HEK293 (cell line): ENCODE measurements around the gene PPM1F.

Experiments used
- CTCF ChIA-PET: fragments of 350-600 bp; formaldehyde crosslinking; extraction: SDS; loops from one replicate; lab custom pipeline; 2021; ENCODE audit warnings: antibody characterized with exemption; lab: Yijun Ruan, JAX
- POLR2A ChIA-PET: fragments of 300-600 bp; formaldehyde crosslinking; extraction: SDS; loops from one replicate; lab custom pipeline; 2020; ENCODE audit warnings: antibody characterized with exemption, inconsistent platforms; lab: Yijun Ruan, JAX
- H3K27ac ChIP-seq: fragments of 200-500 bp; sonication (Bioruptor generic); 2 replicates; pipeline ENCODE4 v1.5.1; 2014; ENCODE audit warnings: low read depth, low read length, control low read depth, inconsistent platforms; ENCODE audit errors: extremely low read depth
- H3K36me3 ChIP-seq, 2 experiments: fragments of 200-500 bp in 1 of 2; sonication (Bioruptor generic) in 1 of 2; 1 replicate in 1 of 2; 2 replicates in 1 of 2; pipeline ENCODE4 v1.5.1; 2014 to 2017; ENCODE audit warnings: inconsistent platforms in 2 of 2, low read length in 2 of 2; ENCODE audit not compliant: control insufficient read depth in 2 of 2, insufficient read depth in 1 of 2
- H3K4me1 ChIP-seq: fragments of 200-500 bp; sonication (Bioruptor generic); 2 replicates; pipeline ENCODE4 v1.5.1; 2014; ENCODE audit warnings: mild to moderate bottlenecking, low read length, inconsistent platforms; ENCODE audit not compliant: control insufficient read depth, insufficient read depth
- H3K4me3 ChIP-seq: 2 replicates; pipeline ENCODE4 v1.5.1; 2011; ENCODE audit warnings: low read depth, mild to moderate bottlenecking, control low read depth, low read length, moderate library complexity
- H3K9me3 ChIP-seq: fragments of 200-500 bp; sonication (Bioruptor generic); 2 replicates; pipeline ENCODE4 v1.5.1; 2014; ENCODE audit warnings: low read depth, low read length, inconsistent platforms; ENCODE audit not compliant: control insufficient read depth, insufficient read depth
- BCL6B ChIP-seq: fragments of 450-650 bp; formaldehyde crosslinking; IDR thresholded peaks from 2 replicates; pipeline ENCODE4 v1.5.1; 2017; ENCODE audit warnings: missing biosample characterization, missing genetic modification characterization
- HOXA7 ChIP-seq: sonication (generic); formaldehyde crosslinking; IDR thresholded peaks from 2 replicates; pipeline ENCODE4 v1.8.1; 2022; ENCODE audit warnings: missing genetic modification reagents, borderline replicate concordance
- KLF10 ChIP-seq: fragments of 450-650 bp; IDR thresholded peaks from 2 replicates; pipeline ENCODE4 v1.5.1; 2018; ENCODE audit warnings: missing biosample characterization, mild to moderate bottlenecking, missing genetic modification characterization
- KLF8 ChIP-seq: fragments of 450-650 bp; formaldehyde crosslinking; IDR thresholded peaks from 2 replicates; pipeline ENCODE4 v1.5.1; 2016; ENCODE audit warnings: missing biosample characterization, missing genetic modification characterization
- MEIS1 ChIP-seq: sonication (generic); formaldehyde crosslinking; IDR thresholded peaks from 2 replicates; pipeline ENCODE4 v1.8.1; 2022; ENCODE audit warnings: missing genetic modification reagents, mild to moderate bottlenecking, borderline replicate concordance
- SCRT2 ChIP-seq: fragments of 450-650 bp; formaldehyde crosslinking; IDR thresholded peaks from 2 replicates; pipeline ENCODE4 v1.5.1; 2016; ENCODE audit warnings: missing biosample characterization, missing genetic modification characterization
- ZBTB1 ChIP-seq: fragments of 450-650 bp; formaldehyde crosslinking; IDR thresholded peaks from 2 replicates; pipeline ENCODE4 v1.5.1; 2016; ENCODE audit warnings: missing biosample characterization, missing genetic modification characterization
- ZFP69B ChIP-seq: fragments of 450-650 bp; formaldehyde crosslinking; IDR thresholded peaks from 2 replicates; pipeline ENCODE4 v1.5.1; 2016; ENCODE audit warnings: missing biosample characterization, missing genetic modification characterization
- ZIC2 ChIP-seq: fragments of 450-650 bp; formaldehyde crosslinking; IDR thresholded peaks from 2 replicates; pipeline ENCODE4 v1.5.1; 2016; ENCODE audit warnings: missing biosample characterization, missing genetic modification characterization
- ZNF23 ChIP-seq: fragments of 450-650 bp; formaldehyde crosslinking; IDR thresholded peaks from 2 replicates; pipeline ENCODE4 v1.5.1; 2016; ENCODE audit warnings: missing biosample characterization, missing genetic modification characterization, borderline replicate concordance
- ZNF488 ChIP-seq: fragments of 450-650 bp; formaldehyde crosslinking; IDR thresholded peaks from 2 replicates; pipeline ENCODE4 v1.5.1; 2016; ENCODE audit warnings: missing biosample characterization, missing genetic modification characterization
- ZNF561 ChIP-seq: fragments of 450-650 bp; IDR thresholded peaks from 2 replicates; pipeline ENCODE4 v1.5.1; 2018; ENCODE audit warnings: missing biosample characterization, missing genetic modification characterization, borderline replicate concordance
- ZNF600 ChIP-seq: fragments of 450-650 bp; formaldehyde crosslinking; IDR thresholded peaks from 2 replicates; pipeline ENCODE4 v1.5.1; 2016; ENCODE audit warnings: missing biosample characterization, missing genetic modification characterization
- ZNF645 ChIP-seq: fragments of 450-650 bp; formaldehyde crosslinking; IDR thresholded peaks from 2 replicates; pipeline ENCODE4; 2016; ENCODE audit warnings: missing biosample characterization, missing genetic modification characterization
- ZNF747 ChIP-seq: fragments of 450-650 bp; formaldehyde crosslinking; IDR thresholded peaks from 2 replicates; pipeline ENCODE4 v1.5.1; 2016; ENCODE audit warnings: missing biosample characterization, missing genetic modification characterization
- ZNF792 ChIP-seq: fragments of 450-650 bp; formaldehyde crosslinking; IDR thresholded peaks from 2 replicates; pipeline ENCODE4 v1.5.1; 2016; ENCODE audit warnings: missing biosample characterization, missing genetic modification characterization
- TF ChIP-seq, protein P1 (sequence below): fragments of 450-650 bp; formaldehyde crosslinking; IDR thresholded peaks from 2 replicates; pipeline ENCODE4 v1.5.1; 2016; ENCODE audit warnings: missing biosample characterization, missing genetic modification characterization, borderline replicate concordance
- TF ChIP-seq, protein P2 (sequence below): fragments of 450-650 bp; formaldehyde crosslinking; IDR thresholded peaks from 2 replicates; pipeline ENCODE4 v1.5.1; 2016; ENCODE audit warnings: missing biosample characterization, missing genetic modification characterization, low read depth

PPM1F gene

GRCh38 chr22:21975854-21976345 lies 23.3 kb upstream of the PPM1F start:
- H3K9me3 ChIP-seq = no peaks in the 10 kb centered on the region
- H3K4me3 ChIP-seq = no peak overlapping the region
- H3K27ac ChIP-seq = no peak overlapping the region
- TF ChIP-seq, protein P1, sequence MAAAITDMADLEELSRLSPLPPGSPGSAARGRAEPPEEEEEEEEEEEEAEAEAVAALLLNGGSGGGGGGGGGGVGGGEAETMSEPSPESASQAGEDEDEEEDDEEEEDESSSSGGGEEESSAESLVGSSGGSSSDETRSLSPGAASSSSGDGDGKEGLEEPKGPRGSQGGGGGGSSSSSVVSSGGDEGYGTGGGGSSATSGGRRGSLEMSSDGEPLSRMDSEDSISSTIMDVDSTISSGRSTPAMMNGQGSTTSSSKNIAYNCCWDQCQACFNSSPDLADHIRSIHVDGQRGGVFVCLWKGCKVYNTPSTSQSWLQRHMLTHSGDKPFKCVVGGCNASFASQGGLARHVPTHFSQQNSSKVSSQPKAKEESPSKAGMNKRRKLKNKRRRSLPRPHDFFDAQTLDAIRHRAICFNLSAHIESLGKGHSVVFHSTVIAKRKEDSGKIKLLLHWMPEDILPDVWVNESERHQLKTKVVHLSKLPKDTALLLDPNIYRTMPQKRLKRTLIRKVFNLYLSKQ (tag by site-specific recombination) = no peak
- TF ChIP-seq BCL6B (tag by site-specific recombination) (no peak), ZNF488 (no peak), ZNF747 (tag by site-specific recombination) (no peak), HOXA7 (CRISPR knock-in tag) (no peak), KLF10 (tag by site-specific recombination) (no peak), KLF8 (tag by site-specific recombination) (no peak), ZNF23 (no peak), ZNF600 (no peak), ZBTB1 (tag by site-specific recombination) (no peak), ZFP69B (tag by site-specific recombination) (no peak), ZNF645 (tag by site-specific recombination) (no peak), ZNF561 (tag by site-specific recombination) (no peak), SCRT2 (tag by site-specific recombination) (no peak), ZNF792 (tag by site-specific recombination) (no peak)
- TF ChIP-seq, protein P2, sequence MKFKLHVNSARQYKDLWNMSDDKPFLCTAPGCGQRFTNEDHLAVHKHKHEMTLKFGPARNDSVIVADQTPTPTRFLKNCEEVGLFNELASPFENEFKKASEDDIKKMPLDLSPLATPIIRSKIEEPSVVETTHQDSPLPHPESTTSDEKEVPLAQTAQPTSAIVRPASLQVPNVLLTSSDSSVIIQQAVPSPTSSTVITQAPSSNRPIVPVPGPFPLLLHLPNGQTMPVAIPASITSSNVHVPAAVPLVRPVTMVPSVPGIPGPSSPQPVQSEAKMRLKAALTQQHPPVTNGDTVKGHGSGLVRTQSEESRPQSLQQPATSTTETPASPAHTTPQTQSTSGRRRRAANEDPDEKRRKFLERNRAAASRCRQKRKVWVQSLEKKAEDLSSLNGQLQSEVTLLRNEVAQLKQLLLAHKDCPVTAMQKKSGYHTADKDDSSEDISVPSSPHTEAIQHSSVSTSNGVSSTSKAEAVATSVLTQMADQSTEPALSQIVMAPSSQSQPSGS (tag by site-specific recombination) = no peak
- H3K4me1 ChIP-seq = no peaks in the 10 kb centered on the region
- peaks cover 10 to 82% of the 10 kb centered on the region in 2 experiments; a peak in 2 of 3 replicates for H3K36me3 ChIP-seq
- POLR2A ChIA-PET = no interaction called here
- CTCF ChIA-PET = interaction anchor here (0.6 kb wide), 1 partner anchor 1888 kb away, joined by 3 read pairs; no protein-coding TSS in a partner anchor

DNA sequence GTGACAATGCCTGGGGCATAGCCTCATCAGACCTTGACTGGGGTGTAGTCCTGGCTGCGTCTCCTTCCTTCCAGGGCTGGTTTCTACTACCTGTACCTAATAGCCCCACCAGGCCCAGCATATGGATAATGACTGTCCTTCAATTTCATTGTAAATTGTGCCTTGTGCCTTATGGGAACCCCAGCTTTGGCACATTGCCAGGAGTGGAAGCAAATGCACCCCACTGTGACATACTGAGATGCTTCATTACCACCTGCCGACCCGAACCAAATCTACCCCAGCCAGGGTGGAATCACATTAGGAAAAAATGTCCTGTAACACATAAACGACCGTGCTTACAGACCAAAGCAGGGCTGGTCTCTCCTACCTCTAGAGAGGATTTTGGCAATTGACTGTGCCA lies 22.6 kb upstream of the PPM1F start:
- POLR2A ChIA-PET = interaction anchor here (0.8 kb wide), 1 partner anchor 8 kb away, joined by 3 read pairs; the partner anchor contains the start of gene TOP3B
- Histone ChIP-seq H3K27ac (no peak overlapping the region), H3K4me3 (no peak overlapping the region), H3K9me3 (no peaks in the 10 kb centered on the region), H3K4me1 (no peaks in the 10 kb centered on the region), H3K36me3 (peaks cover 10 to 82% of the 10 kb centered on the region in 2 experiments; a peak in 2 of 3 replicates)
- CTCF ChIA-PET = no interaction called here
- TF ChIP-seq MEIS1 (CRISPR knock-in tag) = no peak
- peak; percentile 55 for TF ChIP-seq ZIC2
